ENCODE measurements around the gene GSTT4.

DNA sequence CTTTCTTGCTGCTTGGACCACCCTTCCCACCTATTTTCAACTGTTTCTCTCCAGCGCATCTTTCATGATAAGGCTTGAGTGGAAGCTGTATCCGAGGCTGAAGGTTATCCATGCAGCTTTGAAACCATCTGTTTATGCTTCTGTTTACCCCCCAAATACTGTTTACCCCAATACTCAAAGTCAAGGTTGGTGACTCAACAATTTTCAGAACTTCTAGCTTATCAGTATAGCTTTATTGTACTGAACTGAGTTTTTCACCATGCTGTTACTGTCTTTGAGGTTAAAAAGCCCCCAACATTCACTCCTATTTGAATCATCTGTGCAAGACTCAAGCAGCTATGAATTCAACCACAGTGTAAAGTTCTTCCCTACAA lies 4.8 kb upstream of the GSTT4 start:
- TF ChIP-seq CTCF (conservative IDR thresholded peaks at IDR 0.05; ENCODE audit: low read depth, low read length): no peak
- no peak for TF ChIP-seq EZH2 (IDR thresholded peaks at IDR 0.05; ENCODE audit: low read length, unreplicated experiment)
